CD4-positive, alpha-beta T cell treated with Interleukin-21 for 1 hour (primary cell): ENCODE results near the gene KCNH2.
A peak's percentile ranks its signal among the peaks of the same experiment; 100 is the strongest.

Experiments used
- DNase-seq: peaks from one replicate; pipeline ENCODE4 v3.0.0-alpha.2; 2020

KCNH2 gene

DNA sequence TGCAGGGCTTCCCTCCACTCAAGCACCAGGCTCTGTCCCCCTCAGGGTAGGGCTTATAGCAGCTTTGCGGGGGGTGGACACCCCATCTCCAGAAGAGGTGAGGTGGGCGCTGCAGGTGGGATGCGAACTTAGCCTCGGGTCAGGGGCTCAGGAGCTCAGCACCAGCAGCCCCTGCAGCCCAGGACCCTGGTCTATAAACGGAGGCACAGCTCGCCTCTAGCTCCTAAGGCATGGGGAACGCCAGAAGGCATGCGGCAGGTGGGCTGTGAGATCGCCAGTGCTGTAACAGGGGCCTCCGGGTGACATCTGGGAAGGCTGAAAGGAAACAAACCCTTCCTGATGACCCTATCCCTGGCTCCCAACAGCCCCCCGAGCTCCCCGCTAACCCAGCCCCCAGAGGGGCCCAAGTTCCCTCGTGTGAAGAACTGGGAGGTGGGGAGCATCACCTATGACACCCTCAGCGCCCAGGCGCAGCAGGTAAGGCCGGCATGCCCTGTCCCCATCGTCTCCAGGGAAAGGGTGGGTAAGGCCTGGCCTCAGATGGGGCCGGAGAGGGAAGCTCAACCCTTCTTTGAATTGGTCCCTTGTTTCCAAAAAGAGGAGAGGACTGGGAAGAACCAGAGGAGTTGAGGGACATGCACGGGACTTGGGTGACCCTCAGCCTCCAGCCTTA, 16.9 kb upstream of the KCNH2 start:
- DNase-seq, result no peak

DNA sequence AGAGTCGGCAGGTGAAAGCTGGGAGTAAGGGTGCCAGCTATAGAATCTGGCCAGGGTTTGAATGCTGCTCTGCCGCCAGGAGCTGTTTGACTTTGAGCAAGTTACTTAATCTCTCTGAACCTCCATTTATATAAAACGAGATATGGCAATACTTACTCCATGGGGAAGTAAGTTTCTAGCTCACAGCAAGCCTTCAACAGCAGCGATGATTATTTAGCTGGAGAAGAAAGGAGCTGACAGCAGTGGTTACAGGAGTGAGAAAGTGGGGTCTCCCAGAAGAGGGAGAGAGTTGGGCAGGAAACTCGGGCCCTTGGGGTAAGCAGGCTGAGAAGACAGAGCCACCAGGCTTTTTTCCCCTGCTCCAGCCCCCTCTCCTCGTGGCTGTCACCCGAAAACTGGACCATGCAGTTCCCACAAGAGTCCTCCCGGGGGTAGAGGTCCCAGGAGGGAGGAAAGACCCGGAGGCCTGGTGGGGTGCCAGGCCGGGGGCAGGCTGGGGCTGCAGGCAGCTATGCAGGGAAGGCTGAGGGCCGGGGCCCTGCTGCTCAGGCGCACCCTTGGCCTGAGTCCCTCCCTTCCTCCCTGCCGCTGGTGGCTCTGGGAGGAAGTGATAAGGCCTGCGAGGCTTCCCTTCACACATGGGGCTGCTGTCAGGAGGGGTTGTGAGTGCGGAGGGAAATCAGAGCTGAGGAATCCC, 16.2 kb upstream of the KCNH2 start:
- DNase-seq, result peak; percentile 28

DNA sequence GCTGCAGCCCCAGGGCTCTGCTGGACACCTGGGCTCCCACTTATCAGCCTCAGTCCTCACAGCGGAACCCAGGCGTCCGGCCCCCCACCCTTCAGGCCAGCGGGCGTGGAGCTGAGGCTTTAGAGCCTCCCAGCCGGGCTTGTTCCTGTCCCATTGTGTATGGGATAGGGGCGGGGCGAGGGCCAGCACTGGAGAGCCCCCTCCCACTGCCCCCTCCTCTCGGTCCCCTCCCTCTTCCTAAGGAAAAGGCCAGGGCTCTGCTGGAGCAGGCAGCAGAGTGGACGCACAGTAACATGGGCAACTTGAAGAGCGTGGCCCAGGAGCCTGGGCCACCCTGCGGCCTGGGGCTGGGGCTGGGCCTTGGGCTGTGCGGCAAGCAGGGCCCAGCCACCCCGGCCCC, 15.4 kb upstream of the KCNH2 start:
- DNase-seq, result no peak

DNA sequence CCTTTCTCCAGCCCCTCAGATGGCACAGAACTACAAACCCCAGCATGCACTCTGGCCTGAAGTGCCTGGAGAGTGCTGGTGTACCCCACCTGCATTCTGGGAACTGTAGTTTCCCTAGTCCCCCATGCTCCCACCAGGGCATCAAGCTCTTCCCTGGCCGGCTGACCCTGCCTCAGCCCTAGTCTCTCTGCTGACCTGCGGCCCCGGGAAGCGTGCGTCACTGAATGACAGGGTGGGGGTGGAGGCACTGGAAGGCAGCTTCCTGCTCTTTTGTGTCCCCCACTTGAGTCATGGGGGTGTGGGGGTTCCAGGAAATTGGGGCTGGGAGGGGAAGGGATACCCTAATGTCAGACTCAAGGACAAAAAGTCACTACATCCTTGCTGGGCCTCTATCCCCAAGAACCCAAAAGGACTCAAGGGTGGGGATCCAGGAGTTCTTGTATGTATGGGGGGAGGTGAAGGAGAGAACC, 14.7 kb upstream of the KCNH2 start:
- DNase-seq, result peak; percentile 41

DNA sequence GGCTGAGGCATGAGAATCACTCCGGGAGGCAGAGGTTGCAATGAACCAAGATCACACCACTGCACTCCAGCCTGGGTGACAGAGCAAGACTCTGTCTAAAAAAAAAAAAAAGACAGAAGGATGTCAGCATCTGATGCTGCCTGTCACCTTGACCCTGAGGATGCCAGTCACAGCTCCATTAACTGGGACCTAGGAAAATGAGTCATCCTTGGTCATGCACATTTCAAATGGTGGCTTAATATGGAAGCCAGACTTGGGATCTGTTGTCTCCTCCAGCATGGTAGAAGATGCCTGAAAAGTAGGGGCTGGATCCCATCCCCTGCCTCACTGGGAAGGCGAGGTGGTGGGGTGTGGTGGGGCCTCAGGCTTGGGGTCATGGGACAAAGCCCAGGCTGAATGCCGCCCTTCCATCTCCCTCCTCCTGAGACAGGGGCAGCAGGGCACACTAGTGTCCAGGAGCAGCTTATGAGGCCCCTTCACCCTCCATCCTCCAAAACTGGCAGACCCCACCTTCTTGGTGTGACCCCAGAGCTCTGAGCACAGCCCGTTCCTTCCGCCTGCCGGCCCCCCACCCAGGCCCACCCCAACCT, 14.0 kb upstream of the KCNH2 start:
- DNase-seq, result no peak

DNA sequence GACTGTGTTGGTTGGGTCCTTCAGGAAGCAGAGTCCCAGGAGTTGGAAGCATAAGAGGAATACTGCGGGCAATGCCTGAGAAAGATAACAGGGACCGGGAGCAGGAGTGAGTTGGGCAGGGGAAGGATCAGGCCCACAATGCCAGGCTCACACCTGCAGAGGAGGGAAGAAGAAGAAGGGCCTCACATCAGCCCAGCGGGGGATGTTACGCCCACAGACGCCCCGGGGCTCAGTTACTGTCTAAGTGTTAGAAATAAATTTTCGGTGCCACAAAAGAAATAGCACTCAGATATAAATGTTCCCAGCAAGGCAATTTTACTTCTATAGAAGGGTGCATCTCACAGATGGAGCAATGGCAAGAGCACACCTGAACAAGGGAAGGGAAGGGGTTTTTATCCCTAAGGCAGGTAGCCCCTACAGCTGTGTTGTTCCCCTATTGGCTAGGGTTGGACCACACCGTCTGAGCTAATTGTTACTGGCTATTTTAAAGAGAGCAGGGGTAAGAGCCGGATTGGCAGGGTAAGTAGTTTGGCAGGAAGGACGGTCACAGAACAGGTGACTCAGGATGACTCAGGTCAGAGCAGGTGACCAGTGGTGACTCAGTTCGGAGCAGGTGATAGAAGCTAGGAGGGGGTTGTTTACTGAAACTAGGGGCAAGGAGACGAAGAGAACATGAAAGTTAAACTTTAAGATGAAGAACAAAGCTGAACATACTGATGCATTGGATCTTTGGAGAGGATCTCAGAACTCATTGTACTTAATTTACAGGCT, 12.5 kb upstream of the KCNH2 start, which contains the start of gene NOS3:
Gene NOS3 (plus strand): TSS at position 602 of the 771 bp plus-strand sequence. CDS start 2,787 bp downstream, outside the sequence.
- no peak for DNase-seq

DNA sequence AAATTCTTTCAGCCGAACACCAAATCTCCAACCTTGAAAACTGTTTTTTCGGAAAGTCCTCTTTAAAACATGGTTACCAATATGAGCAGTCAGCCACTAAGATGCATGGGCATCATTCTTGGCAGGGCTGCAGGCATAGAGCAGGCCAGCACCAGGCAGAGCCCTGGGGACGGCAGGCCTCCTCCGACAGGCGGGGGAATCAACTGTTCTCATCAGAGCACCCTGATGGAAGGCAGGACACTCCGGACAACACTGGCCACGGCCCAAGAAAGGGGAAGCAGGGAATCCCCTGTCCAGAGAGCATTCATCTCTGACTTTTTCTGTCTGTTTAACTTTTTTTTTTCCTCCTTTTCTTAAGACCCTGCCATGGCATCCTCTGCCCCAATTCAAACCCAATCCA, 11.3 kb upstream of the KCNH2 start:
- DNase-seq, result no peak

DNA sequence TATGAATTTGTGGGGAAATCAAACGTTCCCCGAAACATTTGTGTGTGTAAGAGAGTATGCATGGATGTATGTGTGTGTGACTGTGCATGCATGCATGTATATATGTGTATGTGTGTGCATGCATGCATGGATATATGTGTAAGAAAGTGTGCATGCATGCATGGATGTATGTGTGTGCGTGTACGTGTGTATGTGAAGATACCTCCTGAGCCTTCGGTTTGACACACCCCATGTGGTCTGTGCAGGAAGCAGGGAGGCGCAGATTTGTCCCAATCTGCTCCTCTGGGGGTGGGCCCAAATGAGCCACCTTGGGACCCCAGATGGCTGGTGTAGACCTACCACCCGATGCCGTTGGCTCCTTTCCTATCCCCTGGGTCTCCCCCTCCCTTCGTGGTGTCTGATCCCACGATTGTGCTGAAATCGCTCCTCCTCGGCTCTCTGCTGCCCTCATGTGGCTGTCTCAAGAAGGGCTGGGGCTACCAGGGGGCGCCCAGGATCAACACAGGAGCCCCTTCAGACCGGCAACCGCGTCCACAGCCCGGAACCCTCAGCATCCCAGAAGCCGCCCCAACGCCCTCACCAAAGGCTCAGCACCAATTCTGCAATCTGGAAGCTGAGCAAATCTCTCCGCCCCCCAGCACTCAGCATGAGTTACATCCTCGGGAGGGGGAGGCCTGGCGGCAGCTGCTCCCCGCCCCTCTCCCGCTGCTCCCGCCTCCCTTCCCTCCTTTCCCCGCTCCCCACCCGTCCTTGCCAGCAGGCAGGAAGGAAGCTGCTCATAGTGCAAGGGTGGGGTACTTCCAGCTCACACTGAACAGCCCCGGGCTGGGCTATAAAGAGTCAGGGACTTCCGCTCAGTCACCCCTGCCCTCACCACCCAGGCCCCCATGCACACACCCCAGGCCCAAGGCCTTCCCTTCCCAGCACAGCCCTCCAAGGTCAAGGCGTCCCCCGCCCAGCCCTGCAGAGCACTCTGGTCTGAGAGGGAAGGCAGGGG, 10.4 kb upstream of the KCNH2 start:
- DNase-seq, result peak; percentile 76

DNA sequence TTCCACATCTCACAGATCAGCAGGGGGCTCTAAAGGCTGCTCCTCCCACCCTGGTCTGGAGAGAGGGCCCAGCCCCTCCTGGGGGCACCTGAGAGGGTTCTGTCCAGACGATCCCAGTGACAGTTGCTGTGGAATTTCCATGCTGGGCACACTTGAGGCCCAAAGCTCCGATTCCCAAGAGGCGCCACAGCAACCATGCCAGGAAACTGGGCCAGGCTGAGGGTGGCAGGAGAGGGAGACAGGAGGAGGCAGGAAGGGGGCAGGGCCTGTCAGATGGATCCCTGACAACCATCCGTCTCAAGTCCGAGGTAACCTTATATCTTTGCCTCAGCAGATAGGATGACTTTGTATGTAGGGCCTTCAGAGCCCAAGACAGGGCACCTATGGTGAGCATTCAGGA, 8.4 kb upstream of the KCNH2 start:
- no peak for DNase-seq

DNA sequence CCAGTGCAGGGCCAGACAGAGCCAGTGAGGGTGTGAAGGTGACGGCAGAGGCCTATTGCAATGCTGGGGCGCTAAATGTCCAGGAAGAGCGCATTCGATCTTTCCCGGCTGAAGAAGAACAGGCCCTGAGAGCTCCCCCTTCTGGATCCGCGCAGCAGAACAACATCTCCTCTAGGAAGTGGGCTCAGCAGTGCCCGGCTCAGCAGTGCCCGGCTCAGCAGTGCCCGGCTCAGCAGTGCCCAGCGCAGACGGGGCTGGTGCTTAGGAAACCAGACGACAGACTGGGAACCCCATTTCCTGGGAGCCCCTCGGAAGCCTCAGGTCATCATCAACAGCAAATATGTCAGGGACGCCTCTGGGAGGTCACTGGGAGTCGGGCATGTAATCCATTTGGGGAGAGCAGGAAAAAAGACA, 8.0 kb upstream of the KCNH2 start:
- DNase-seq, result peak; percentile 61

DNA sequence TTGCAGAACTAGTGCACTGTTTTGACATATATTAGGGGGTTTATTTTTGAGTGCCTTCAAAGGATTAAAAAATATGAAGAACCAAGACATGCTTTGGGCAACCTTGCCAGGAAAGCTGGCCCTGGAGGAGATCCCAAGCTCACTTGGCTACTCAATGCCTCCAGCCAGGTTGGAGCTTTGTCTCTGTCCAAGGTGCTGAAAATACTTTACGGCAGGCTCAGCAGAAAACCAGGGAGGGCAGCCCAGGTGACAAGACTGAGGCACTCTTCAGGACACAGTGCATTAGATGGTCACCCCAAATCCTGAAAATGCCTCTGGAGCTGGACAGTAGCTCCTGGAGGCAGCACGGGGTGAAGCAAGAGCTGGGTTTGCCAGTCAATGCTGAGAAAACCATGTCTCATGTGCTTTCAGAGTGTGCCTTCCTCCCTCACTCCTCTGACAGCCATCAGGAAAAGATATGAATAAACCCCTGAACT, 5.8 kb upstream of the KCNH2 start:
- peak; percentile 56 for DNase-seq

DNA sequence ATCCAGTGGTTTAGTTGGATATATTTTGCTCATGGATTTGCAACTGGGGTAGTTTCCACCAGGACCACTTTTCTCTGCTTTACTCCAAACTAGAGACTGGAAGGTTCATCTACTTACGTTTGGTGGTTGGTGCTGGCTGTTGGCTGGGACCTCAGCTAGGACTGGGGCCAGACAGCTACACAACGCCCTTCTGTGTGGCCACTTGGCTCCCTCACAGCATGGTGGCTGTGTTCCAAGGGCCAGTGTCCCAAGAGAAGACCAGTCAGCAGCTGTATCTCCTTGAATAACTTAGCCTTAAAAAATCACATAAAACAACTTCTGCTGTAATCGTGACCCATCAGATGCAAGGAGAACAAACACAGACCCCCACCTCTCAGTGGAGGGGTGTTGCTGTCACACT, 4.2 kb upstream of the KCNH2 start:
- no peak for DNase-seq

DNA sequence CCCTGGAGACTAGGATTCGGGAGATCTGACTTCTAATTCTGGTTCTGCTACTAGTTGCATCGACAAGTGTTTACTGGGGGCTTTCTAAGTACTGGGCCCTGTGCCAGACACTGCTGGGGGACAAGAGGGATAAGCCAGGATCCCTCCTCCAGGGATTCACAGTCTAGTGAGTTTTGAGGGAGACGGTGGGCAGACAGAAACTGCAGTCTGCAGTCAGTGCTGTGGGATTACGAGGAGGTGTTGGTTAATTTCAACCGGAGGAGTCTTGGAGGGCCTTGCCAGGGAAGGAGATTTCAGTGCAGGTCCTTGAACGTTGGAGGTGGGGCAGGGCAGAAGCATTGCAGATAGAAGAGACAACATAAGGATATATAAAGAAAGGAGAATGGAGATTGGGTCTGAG, 3.5 kb upstream of the KCNH2 start:
- no peak for DNase-seq

DNA sequence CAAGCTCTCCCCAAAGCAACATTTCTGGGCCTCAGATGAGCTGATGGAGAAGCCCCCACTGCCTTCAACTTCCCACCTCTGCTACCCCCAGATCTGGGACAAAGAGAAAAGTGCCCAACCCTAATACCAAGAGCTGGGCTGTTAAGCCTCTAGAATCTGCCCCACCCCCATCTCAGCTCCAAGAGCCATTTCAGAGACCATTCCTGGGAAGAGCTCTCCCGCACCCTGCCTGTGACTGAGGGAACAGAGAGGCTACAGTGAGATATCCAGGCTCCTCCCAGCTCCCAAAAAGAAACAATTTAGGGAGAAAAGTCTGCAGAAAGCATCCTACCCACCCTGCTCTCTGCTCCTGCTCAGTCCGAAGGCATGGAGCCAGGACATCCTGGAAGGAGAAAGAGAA, 2.5 kb upstream of the KCNH2 start:
- DNase-seq, result no peak

DNA sequence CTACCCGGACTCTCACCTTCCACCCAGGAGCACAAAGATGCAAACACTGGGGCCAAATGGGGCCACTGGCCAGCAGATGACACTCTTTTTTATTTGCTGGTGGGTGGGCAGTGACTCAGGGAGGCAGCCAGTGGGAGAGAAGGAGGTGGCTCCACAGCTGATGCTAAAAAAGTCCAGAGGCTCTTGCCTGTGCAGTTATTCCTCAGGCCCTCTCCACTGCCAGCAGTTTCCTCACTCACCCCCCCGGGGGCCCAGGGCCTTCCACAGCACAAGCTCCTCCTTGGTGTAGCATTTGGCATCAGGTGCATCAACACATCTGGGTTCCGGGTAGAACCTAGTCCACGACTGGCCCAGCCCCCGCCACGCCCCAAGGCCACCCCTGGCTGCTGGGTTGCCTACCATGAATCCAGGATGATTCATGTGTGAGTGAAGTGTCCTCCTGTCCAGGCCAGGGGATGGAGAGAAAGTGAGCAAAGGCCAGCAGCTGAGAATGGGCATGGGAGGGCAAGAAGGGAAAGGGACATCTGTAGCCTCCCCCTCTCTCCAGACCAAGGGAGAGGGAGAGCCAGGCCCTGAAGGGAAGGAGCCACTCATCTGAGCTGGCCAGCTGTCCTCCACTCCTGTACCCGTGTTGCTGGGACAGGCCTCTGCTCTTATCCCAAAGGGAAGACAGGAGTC, 1.7 kb upstream of the KCNH2 start:
- no peak for DNase-seq

DNA sequence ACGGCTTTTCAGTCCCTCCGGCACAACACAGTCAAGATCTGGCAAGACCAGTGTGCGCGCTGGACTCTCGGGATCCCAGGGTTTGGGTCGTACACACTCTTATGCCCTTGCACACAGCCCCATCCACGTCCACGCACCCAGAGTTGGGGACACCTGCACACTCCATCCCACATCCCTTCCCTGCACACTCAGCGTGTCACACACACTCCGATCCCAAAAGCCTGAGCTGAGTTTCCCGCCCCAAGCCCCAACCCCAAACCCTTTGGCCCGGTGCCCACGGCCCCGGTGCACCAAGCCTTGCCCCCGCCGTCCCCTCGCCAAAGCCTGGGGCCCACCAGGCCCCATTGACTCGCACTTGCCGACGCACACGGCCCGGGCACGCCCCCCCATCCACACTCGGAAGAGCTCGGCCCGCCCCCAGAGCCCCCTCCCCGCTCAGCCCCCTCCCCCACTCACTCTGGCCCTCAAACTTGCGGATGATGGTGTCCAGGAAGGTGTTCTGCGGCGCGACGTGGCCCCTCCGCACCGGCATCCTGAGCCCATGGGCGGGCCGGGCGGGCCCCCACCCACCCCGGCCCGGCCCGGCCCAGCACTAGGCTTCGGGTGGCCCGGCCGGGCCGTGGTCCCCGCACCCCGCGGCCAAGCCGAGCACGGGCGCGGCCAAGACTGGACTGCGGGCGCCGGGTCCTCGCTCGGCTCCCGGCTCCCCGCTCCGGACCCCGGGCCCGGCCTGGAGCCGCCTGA, 567 bp downstream of the KCNH2 start:
- DNase-seq, result no peak

DNA sequence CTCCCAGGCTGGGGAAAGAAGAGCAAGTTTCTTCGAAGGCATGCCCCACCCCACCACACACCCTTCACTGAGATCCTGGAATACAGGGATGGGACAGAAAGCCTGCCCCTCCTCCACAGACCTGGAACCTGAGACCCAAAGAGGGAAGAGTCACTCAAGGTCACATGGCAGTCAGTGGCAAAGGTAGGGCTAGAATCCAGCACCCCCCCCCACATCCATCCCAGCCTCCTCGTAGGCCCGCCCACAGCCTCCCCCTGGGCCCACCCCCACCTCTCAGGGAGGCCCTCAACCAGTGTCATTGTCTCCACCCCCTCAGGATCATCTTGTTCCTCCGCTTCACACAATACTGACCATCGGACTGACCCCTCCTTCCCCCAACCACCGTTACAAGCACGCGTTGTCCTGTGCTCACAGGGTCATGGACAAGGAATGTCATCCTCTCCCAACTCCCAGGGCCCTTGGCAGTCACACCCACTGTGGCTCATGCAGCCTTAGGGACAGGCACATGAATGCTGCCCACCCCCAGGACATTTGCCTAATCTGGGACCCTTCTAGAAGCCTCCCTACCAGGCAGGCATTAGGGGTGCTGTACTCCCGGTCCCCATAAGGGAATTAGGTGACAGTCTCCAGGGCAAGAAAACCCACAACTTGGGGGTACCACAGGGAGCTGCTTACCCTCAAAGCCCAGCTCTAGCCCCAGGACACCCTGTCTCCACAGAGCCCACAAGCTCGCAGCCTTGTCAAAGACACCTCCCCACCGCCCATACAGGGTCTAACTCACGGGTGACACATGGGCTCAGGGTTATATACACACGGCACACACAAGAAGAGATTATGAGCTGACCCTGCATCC, 1.4 kb downstream of the KCNH2 start:
- DNase-seq, result no peak

DNA sequence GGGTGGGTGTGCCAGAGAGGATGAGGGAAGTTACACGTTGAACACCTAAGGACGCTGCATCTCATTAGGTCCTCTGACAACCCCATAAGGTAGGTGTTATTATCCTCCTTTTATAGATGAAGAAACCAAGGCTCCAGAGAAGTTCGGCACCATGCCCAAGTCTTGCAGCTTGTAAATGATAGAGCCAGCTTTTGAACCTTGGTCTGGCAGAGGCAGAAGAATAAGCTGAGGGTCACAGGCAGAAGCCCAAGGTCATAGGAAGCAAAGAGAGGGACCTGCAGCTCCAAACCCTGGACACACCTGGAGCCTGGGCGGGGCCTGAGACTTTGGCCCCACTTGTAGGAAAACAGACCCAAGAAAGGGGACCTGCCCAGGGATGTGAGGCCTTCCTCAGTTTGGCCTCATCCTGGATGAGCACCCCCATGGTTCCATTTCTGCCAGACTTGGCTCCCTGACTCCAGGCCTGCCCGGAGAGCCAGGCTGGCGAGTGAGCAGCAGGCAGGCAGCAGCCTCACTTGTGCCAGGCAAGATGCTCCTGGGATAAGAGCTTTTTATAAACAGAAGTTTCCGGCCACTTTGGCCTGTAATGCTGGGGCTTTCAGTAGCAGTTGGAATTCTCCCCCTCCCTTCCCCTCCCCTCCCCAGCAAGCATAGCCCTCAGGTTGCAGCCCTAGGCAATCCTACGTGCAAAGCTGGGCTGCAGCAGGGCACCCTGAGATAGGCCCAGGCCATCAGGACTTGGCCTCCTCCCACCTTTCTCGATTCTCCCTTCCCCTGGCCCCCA, 2.4 kb downstream of the KCNH2 start:
- no peak for DNase-seq
